Stimulated activated memory B cell treated with anti-CD40 and anti-IgM and Interleukin-4, amounts not matched to agents 10 μg/mL and 1 μg/mL and 100 μg/mL, for 72 hours (primary cell): ENCODE measurements around the gene SPIB.
A peak's percentile ranks its signal among the peaks of the same experiment; 100 is the strongest.

ENCODE experiments used
- ATAC-seq: fragments of 150-1000 bp; cut with Tn5 transposase; 2 replicates; pipeline ENCODE4 v1.10.0; 2021
- H3K27ac Mint-ChIP-seq: one replicate; pipeline ENCODE4 v1.8.0; 2022; ENCODE audit warnings: mild to moderate bottlenecking, mixed read lengths
- H3K27me3 Mint-ChIP-seq: one replicate; pipeline ENCODE4 v1.8.0; 2022; ENCODE audit warnings: mixed read lengths
- H3K36me3 Mint-ChIP-seq: one replicate; pipeline ENCODE4 v1.8.0; 2022; ENCODE audit warnings: mixed read lengths
- H3K4me1 Mint-ChIP-seq: one replicate; pipeline ENCODE4 v1.8.0; 2022; ENCODE audit warnings: mixed read lengths
- H3K4me3 Mint-ChIP-seq: one replicate; pipeline ENCODE4 v1.8.0; 2022; ENCODE audit warnings: mild to moderate bottlenecking, moderate library complexity, mixed read lengths
- H3K9me3 Mint-ChIP-seq: one replicate; pipeline ENCODE4 v1.8.0; 2022; ENCODE audit warnings: mixed read lengths

Gene SPIB

GRCh38 chr19:50477751-50478515 is 59.2 kb downstream of the SPIB start:
- Mint-ChIP-seq H3K4me1 (peaks cover 38% of the 10 kb centered on the region), H3K27me3 (no peaks in the 10 kb centered on the region), H3K9me3 (no peaks in the 10 kb centered on the region), H3K4me3 (peak overlapping the region; percentile 99), H3K36me3 (peaks cover 49% of the 10 kb centered on the region), H3K27ac (peak overlapping the region; percentile 93)
- no peak for ATAC-seq

GRCh38 chr19:50478901-50479715 is 60.4 kb downstream of the SPIB start:
- ATAC-seq, result no peak
- H3K4me3 Mint-ChIP-seq, result no peak overlapping the region
- no peak overlapping the region for H3K27ac Mint-ChIP-seq
- no peaks in the 10 kb centered on the region for H3K9me3 Mint-ChIP-seq
- peaks cover 38% of the 10 kb centered on the region for H3K4me1 Mint-ChIP-seq
- no peaks in the 10 kb centered on the region for H3K27me3 Mint-ChIP-seq
- H3K36me3 Mint-ChIP-seq, result peaks cover 59% of the 10 kb centered on the region

- no peak overlapping the region for H3K4me3 Mint-ChIP-seq
- H3K36me3 Mint-ChIP-seq, result peaks cover 60% of the 10 kb centered on the region
- peaks cover 36% of the 10 kb centered on the region for H3K4me1 Mint-ChIP-seq
- H3K27me3 Mint-ChIP-seq, result no peaks in the 10 kb centered on the region
- no peak for ATAC-seq
- no peaks in the 10 kb centered on the region for H3K9me3 Mint-ChIP-seq
- H3K27ac Mint-ChIP-seq, result no peak overlapping the region
Observed at GRCh38 chr19:50479761-50480251, 61.1 kb downstream of the SPIB start.

- Mint-ChIP-seq H3K4me1 (peaks cover 33% of the 10 kb centered on the region), H3K27me3 (no peaks in the 10 kb centered on the region), H3K27ac (no peak overlapping the region), H3K4me3 (no peak overlapping the region), H3K36me3 (peaks cover 67% of the 10 kb centered on the region), H3K9me3 (no peaks in the 10 kb centered on the region)
- ATAC-seq, result no peak
Observed at GRCh38 chr19:50480281-50481111, 61.8 kb downstream of the SPIB start.
